GM12865 (cell line): ENCODE results near the gene CDH13.

Source experiments
- DNase-seq: peaks from one replicate; pipeline ENCODE4 v3.0.0; 2010; ENCODE audit warnings: low read depth
- H3K4me3 ChIP-seq: 2 replicates; pipeline ENCODE4 v1.5.1; 2011; ENCODE audit warnings: mild to moderate bottlenecking, low read depth, low read length, control low read depth
- CTCF ChIP-seq: IDR thresholded peaks from 2 replicates; pipeline ENCODE4 v1.5.1; 2011; ENCODE audit warnings: low read length, control low read depth, low read depth, inconsistent platforms; ENCODE audit not compliant: insufficient read depth; ENCODE audit errors: missing control alignments

Gene CDH13

GRCh38 chr16:82892324-82892723 is 265.6 kb downstream of the CDH13 start:
- no peak for DNase-seq
- TF ChIP-seq CTCF = no peak
- H3K4me3 ChIP-seq = no peak overlapping the region

GRCh38 chr16:82895843-82896242 is 269.1 kb downstream of the CDH13 start:
- DNase-seq = no peak
- TF ChIP-seq CTCF = no peak
- H3K4me3 ChIP-seq = no peak overlapping the region

- DNase-seq = no peak
- no peak overlapping the region for H3K4me3 ChIP-seq
- no peak for TF ChIP-seq CTCF
These were observed 272.2 kb downstream of the CDH13 start for GRCh38 chr16:82899006-82899405.

- no peak overlapping the region for H3K4me3 ChIP-seq
- TF ChIP-seq CTCF = no peak
- DNase-seq = no peak
These were observed 273.1 kb downstream of the CDH13 start for GRCh38 chr16:82899731-82900450.

- no peak for TF ChIP-seq CTCF
- H3K4me3 ChIP-seq = no peak overlapping the region
- DNase-seq = no peak
These were observed 273.8 kb downstream of the CDH13 start for GRCh38 chr16:82900559-82900958.

- TF ChIP-seq CTCF = no peak
- no peak overlapping the region for H3K4me3 ChIP-seq
- no peak for DNase-seq
These were observed 285.2 kb downstream of the CDH13 start for GRCh38 chr16:82911925-82912324.
